ENCODE measurements around the gene DCC. TPM values are rescaled to one million over a fixed set of nuclear protein-coding genes. Genes with fewer than 3 reads are reported as not detected.

DCC gene
- total and polyA plus RNA-seq, 2 experiments from 2014 or later = 0.53 to 0.73 TPM

DNA sequence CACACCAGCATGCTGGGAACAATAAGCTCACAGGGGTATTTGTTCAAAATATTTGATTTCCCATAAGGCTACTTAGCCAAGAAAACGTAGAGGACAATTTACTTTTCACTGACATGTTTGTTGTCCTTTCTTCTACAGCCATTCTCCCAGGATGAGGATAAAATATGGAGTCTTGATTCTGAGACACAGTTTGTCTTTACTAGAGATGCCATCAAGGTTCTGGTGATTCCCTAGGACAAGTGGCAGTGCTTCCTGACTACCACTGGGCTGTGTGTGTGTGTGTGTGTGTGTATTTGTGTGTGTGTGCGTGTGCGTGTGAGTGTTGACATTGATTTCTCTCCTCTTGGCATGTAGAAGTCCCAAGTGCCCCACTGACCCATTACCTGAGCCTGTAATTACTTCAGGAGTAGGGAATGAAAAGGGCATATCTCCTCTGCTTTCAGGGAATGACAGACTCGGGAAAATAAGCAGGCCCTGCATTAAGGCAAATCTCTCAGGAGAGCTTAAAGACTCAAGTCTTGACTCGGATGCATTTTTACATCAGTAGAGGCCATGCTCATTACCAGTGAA is 761.6 kb downstream of the DCC start:
- H3K9me3 Mint-ChIP-seq = peaks cover 13% of the 10 kb centered on the region
- no peak for ATAC-seq
- Histone ChIP-seq H3K4me3 (no peak overlapping the region), H2AFZ (no peak overlapping the region), H3K36me3 (ENCODE audit: insufficient read depth) (no peaks in the 10 kb centered on the region), H3K4me1 (ENCODE audit: insufficient read depth) (no peaks in the 10 kb centered on the region), H3K27ac (ENCODE audit: low read depth) (no peak overlapping the region), H3K79me2 (replicated peaks; ENCODE audit: insufficient read depth) (no peaks in the 10 kb centered on the region), H4K20me1 (replicated peaks; ENCODE audit: insufficient read depth) (no peaks in the 10 kb centered on the region), H3F3A (replicated peaks; ENCODE audit: low read depth) (no peaks in the 10 kb centered on the region), H3K27me3 (ENCODE audit: insufficient read depth) (no peaks in the 10 kb centered on the region), H3K9me2 (ENCODE audit: insufficient read depth) (peaks cover 10% of the 10 kb centered on the region; the same call in 1 of the 2 replicates), H3K4me2 (no peak overlapping the region)
- no peaks in the 10 kb centered on the region; the same call in 2 of the 3 replicates for H3K4me1 Mint-ChIP-seq
- DNase-seq (ENCODE audit: low spot score) = no peak
- TF ChIP-seq ZNF114 (CRISPR knock-in tag; IDR thresholded peaks at IDR 0.05) (no peak), JUNB (IDR thresholded peaks at IDR 0.05; ENCODE audit: unreplicated experiment) (no peak), STAT1 (IDR thresholded peaks at IDR 0.05; ENCODE audit: unreplicated experiment) (no peak)
- TF ChIP-seq, protein P1, sequence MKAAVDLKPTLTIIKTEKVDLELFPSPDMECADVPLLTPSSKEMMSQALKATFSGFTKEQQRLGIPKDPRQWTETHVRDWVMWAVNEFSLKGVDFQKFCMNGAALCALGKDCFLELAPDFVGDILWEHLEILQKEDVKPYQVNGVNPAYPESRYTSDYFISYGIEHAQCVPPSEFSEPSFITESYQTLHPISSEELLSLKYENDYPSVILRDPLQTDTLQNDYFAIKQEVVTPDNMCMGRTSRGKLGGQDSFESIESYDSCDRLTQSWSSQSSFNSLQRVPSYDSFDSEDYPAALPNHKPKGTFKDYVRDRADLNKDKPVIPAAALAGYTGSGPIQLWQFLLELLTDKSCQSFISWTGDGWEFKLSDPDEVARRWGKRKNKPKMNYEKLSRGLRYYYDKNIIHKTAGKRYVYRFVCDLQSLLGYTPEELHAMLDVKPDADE (IDR thresholded peaks at IDR 0.05) = no peak
- no peak overlapping the region for H3K27ac Mint-ChIP-seq
- H3K36me3 Mint-ChIP-seq (ENCODE audit: low read depth) = peaks cover 8% of the 10 kb centered on the region; the same call in 2 of the 3 replicates
- H3K4me3 Mint-ChIP-seq = no peak overlapping the region
- H3K27me3 Mint-ChIP-seq (ENCODE audit: insufficient read depth, low read depth, poor library complexity) = no peaks in the 10 kb centered on the region

DNA sequence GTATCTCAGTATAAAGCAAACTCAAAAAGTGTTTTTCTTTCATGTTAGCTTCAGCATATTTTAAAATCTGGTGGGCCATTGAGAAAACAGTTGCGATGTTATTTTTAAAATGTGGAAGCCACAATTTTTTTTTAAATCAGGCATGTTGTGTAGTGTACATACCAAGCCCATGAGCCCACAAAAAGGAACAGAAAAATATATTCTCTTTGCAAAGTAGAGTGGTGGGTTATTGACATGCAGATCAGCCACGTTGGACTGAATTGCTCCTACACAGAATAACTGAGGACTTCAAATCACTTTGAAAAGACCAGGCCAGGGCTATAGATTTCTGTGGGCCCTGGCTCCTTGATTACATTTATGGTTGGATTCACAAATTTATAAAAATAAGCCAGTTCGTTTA is 774.4 kb downstream of the DCC start:
- DNase-seq (ENCODE audit: low spot score) (no peak), ATAC-seq (no peak)
- H3K4me1 Mint-ChIP-seq = peaks cover 21% of the 10 kb centered on the region; the same call in 2 of the 3 replicates
- Histone ChIP-seq H3F3A (replicated peaks; ENCODE audit: low read depth) (no peaks in the 10 kb centered on the region), H3K4me1 (ENCODE audit: insufficient read depth) (peaks cover 21% of the 10 kb centered on the region), H3K4me2 (no peak overlapping the region), H3K36me3 (ENCODE audit: insufficient read depth) (no peaks in the 10 kb centered on the region), H4K20me1 (replicated peaks; ENCODE audit: insufficient read depth) (no peaks in the 10 kb centered on the region), H3K4me3 (no peak overlapping the region), H3K27me3 (ENCODE audit: insufficient read depth) (no peaks in the 10 kb centered on the region), H2AFZ (no peak overlapping the region), H3K9me2 (ENCODE audit: insufficient read depth) (no peaks in the 10 kb centered on the region), H3K27ac (ENCODE audit: low read depth) (no peak overlapping the region), H3K79me2 (replicated peaks; ENCODE audit: insufficient read depth) (no peaks in the 10 kb centered on the region)
- H3K36me3 Mint-ChIP-seq (ENCODE audit: low read depth) = peaks cover 4% of the 10 kb centered on the region; the same call in 2 of the 3 replicates
- no peak overlapping the region for H3K4me3 Mint-ChIP-seq
- no peaks in the 10 kb centered on the region for H3K27me3 Mint-ChIP-seq (ENCODE audit: insufficient read depth, low read depth, poor library complexity)
- H3K9me3 Mint-ChIP-seq = peaks cover 4% of the 10 kb centered on the region
- no peak overlapping the region for H3K27ac Mint-ChIP-seq
- TF ChIP-seq, protein P2, sequence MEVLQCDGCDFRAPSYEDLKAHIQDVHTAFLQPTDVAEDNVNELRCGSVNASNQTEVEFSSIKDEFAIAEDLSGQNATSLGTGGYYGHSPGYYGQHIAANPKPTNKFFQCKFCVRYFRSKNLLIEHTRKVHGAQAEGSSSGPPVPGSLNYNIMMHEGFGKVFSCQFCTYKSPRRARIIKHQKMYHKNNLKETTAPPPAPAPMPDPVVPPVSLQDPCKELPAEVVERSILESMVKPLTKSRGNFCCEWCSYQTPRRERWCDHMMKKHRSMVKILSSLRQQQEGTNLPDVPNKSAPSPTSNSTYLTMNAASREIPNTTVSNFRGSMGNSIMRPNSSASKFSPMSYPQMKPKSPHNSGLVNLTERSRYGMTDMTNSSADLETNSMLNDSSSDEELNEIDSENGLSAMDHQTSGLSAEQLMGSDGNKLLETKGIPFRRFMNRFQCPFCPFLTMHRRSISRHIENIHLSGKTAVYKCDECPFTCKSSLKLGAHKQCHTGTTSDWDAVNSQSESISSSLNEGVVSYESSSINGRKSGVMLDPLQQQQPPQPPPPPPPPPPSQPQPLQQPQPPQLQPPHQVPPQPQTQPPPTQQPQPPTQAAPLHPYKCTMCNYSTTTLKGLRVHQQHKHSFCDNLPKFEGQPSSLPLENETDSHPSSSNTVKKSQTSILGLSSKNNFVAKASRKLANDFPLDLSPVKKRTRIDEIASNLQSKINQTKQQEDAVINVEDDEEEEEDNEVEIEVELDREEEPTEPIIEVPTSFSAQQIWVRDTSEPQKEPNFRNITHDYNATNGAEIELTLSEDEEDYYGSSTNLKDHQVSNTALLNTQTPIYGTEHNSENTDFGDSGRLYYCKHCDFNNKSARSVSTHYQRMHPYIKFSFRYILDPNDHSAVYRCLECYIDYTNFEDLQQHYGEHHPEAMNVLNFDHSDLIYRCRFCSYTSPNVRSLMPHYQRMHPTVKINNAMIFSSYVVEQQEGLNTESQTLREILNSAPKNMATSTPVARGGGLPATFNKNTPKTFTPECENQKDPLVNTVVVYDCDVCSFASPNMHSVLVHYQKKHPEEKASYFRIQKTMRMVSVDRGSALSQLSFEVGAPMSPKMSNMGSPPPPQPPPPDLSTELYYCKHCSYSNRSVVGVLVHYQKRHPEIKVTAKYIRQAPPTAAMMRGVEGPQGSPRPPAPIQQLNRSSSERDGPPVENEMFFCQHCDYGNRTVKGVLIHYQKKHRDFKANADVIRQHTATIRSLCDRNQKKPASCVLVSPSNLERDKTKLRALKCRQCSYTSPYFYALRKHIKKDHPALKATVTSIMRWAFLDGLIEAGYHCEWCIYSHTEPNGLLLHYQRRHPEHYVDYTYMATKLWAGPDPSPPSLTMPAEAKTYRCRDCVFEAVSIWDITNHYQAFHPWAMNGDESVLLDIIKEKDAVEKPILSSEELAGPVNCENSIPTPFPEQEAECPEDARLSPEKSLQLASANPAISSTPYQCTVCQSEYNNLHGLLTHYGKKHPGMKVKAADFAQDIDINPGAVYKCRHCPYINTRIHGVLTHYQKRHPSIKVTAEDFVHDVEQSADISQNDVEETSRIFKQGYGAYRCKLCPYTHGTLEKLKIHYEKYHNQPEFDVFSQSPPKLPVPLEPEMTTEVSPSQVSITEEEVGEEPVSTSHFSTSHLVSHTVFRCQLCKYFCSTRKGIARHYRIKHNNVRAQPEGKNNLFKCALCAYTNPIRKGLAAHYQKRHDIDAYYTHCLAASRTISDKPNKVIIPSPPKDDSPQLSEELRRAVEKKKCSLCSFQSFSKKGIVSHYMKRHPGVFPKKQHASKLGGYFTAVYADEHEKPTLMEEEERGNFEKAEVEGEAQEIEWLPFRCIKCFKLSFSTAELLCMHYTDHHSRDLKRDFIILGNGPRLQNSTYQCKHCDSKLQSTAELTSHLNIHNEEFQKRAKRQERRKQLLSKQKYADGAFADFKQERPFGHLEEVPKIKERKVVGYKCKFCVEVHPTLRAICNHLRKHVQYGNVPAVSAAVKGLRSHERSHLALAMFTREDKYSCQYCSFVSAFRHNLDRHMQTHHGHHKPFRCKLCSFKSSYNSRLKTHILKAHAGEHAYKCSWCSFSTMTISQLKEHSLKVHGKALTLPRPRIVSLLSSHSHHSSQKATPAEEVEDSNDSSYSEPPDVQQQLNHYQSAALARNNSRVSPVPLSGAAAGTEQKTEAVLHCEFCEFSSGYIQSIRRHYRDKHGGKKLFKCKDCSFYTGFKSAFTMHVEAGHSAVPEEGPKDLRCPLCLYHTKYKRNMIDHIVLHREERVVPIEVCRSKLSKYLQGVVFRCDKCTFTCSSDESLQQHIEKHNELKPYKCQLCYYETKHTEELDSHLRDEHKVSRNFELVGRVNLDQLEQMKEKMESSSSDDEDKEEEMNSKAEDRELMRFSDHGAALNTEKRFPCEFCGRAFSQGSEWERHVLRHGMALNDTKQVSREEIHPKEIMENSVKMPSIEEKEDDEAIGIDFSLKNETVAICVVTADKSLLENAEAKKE (CRISPR knock-in tag; IDR thresholded peaks at IDR 0.05) = no peak
- TF ChIP-seq EZH2 (IDR thresholded peaks at IDR 0.05; ENCODE audit: low read depth, unreplicated experiment) (no peak), ZNF331 (CRISPR knock-in tag; IDR thresholded peaks at IDR 0.05; ENCODE audit: low read depth) (no peak), NANOG (IDR thresholded peaks at IDR 0.05; ENCODE audit: borderline replicate concordance) (no peak)
- TF ChIP-seq, protein P3, sequence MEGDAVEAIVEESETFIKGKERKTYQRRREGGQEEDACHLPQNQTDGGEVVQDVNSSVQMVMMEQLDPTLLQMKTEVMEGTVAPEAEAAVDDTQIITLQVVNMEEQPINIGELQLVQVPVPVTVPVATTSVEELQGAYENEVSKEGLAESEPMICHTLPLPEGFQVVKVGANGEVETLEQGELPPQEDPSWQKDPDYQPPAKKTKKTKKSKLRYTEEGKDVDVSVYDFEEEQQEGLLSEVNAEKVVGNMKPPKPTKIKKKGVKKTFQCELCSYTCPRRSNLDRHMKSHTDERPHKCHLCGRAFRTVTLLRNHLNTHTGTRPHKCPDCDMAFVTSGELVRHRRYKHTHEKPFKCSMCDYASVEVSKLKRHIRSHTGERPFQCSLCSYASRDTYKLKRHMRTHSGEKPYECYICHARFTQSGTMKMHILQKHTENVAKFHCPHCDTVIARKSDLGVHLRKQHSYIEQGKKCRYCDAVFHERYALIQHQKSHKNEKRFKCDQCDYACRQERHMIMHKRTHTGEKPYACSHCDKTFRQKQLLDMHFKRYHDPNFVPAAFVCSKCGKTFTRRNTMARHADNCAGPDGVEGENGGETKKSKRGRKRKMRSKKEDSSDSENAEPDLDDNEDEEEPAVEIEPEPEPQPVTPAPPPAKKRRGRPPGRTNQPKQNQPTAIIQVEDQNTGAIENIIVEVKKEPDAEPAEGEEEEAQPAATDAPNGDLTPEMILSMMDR (conservative IDR thresholded peaks at IDR 0.05; ENCODE audit: low read depth in 2 of 2) = no peak

Data from GM23338 (cell line).